ENCODE data around the gene HIP1. TPM values are rescaled to one million over a fixed set of nuclear protein-coding genes. Genes with fewer than 3 reads are reported as not detected.

Gene HIP1
- total and polyA plus RNA-seq, 9 of the 15 experiments (the other 6 are each of a cell fraction or from before 2014, with no cell fraction given) = 2.4 to 13.7 (median 9.5) TPM

DNA sequence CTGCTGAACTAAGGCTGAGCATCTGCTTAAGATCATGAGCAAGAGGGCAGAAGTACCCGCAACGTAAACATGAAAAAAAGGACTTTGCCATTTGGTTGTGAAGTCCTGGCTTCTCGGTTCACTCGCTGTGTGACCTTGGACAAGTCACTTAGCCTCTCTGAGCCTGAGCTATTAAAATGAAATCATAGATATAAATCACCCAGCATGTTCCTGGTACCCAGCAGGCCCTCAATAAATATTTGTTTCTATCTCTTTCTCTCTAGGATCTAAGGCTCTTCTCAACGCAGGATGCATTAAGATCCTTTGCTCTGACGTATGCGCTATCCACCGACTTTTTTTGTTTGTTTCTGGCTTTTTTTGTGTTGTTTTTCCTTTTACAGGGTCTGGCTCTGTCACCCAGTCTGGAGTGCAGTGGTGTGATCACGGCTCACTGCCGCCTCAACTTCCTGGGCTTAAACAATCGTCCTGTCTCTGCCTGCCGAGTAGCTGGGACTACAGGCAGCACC, 6.7 kb downstream of the HIP1 start (continued):
- TF ChIP-seq, protein P1, sequence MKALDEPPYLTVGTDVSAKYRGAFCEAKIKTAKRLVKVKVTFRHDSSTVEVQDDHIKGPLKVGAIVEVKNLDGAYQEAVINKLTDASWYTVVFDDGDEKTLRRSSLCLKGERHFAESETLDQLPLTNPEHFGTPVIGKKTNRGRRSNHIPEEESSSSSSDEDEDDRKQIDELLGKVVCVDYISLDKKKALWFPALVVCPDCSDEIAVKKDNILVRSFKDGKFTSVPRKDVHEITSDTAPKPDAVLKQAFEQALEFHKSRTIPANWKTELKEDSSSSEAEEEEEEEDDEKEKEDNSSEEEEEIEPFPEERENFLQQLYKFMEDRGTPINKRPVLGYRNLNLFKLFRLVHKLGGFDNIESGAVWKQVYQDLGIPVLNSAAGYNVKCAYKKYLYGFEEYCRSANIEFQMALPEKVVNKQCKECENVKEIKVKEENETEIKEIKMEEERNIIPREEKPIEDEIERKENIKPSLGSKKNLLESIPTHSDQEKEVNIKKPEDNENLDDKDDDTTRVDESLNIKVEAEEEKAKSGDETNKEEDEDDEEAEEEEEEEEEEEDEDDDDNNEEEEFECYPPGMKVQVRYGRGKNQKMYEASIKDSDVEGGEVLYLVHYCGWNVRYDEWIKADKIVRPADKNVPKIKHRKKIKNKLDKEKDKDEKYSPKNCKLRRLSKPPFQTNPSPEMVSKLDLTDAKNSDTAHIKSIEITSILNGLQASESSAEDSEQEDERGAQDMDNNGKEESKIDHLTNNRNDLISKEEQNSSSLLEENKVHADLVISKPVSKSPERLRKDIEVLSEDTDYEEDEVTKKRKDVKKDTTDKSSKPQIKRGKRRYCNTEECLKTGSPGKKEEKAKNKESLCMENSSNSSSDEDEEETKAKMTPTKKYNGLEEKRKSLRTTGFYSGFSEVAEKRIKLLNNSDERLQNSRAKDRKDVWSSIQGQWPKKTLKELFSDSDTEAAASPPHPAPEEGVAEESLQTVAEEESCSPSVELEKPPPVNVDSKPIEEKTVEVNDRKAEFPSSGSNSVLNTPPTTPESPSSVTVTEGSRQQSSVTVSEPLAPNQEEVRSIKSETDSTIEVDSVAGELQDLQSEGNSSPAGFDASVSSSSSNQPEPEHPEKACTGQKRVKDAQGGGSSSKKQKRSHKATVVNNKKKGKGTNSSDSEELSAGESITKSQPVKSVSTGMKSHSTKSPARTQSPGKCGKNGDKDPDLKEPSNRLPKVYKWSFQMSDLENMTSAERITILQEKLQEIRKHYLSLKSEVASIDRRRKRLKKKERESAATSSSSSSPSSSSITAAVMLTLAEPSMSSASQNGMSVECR (CRISPR knock-in tag; IDR thresholded peaks at IDR 0.05) = no peak
- peak; percentile 96 for TF ChIP-seq BCOR (IDR thresholded peaks at IDR 0.05)
- TF ChIP-seq ASH1L (IDR thresholded peaks at IDR 0.05; ENCODE audit: borderline replicate concordance, low read depth, partially characterized antibody) = peak; percentile 29
- peak; percentile 28 to 78; a peak in 3 of 4 replicates for TF ChIP-seq RCOR1 (IDR thresholded peaks at IDR 0.05; ENCODE audit: borderline replicate concordance in 1 of 2, low read depth in 2 of 2, low read length in 2 of 2)
- 0 out of 2 replicates have a peak, but pooled peaks have one; percentile 28 for TF ChIP-seq NBN (IDR thresholded peaks at IDR 0.05; ENCODE audit: low read depth)
- TF ChIP-seq BRD9 (IDR thresholded peaks at IDR 0.05; ENCODE audit: low read depth, partially characterized antibody) = peak; percentile 60
- TF ChIP-seq KHSRP (IDR thresholded peaks at IDR 0.05) = no peak
- 0 out of 4 replicates have a peak, but pooled peaks have one; percentile 15 to 44 for TF ChIP-seq HDAC1 (IDR thresholded peaks at IDR 0.05)
- peak; percentile 54; the same call in 1 of the 2 replicates for TF ChIP-seq ZNF239 (CRISPR knock-in tag; IDR thresholded peaks at IDR 0.05)
- peak; percentile 56 for TF ChIP-seq CHD4 (IDR thresholded peaks at IDR 0.05; ENCODE audit: insufficient read depth, insufficient replicate concordance, low read depth, low read length, poor library complexity, severe bottlenecking)
- TF ChIP-seq KDM1A (IDR thresholded peaks at IDR 0.05) = peak; percentile 63 to 84; a peak in 3 of 4 replicates
- peak; percentile 93 for TF ChIP-seq ADNP (tag; IDR thresholded peaks at IDR 0.05)
- peak; percentile 99 for TF ChIP-seq RBM25 (IDR thresholded peaks at IDR 0.05; ENCODE audit: low read depth, low read length, severe bottlenecking)
